ENCODE measurements around the gene FMNL2.

GRCh38 chr2:152609154-152609553 is 274.2 kb downstream of the FMNL2 start:
- no peak for TF ChIP-seq CTCF (IDR thresholded peaks at IDR 0.05)
- TF ChIP-seq POLR2A (IDR thresholded peaks at IDR 0.05), result no peak

Data from heart left ventricle (tissue), 13 donors.